Endothelial cell of umbilical vein (primary cell): ENCODE data around the gene ADD1. TPM values are rescaled to one million over a fixed set of nuclear protein-coding genes. Genes with fewer than 3 reads are reported as not detected.

Experiments used
- BruUV-seq: library from RNA; stranded (reverse); fragments of 400-500 nt; replicated peaks from 2 replicates; lab custom pipeline; 2021; lab: Mats Ljungman, UMichigan
- CTCF ChIA-PET: fragments of 300-600, 350-600 bp; sonication (Branson Sonifier 250); formaldehyde crosslinking; loops from one replicate; lab custom pipeline; 2021; ENCODE audit warnings: antibody characterized with exemption, inconsistent platforms; lab: Charles Lee
- POLR2A ChIA-PET: fragments of 300-600, 350-600 bp; sonication (Branson Sonifier 250); formaldehyde crosslinking; loops from one replicate; lab custom pipeline; 2021; ENCODE audit warnings: antibody characterized with exemption, inconsistent platforms; lab: Charles Lee
- DNase-seq: peaks from one replicate; pipeline ENCODE4 v3.0.0-alpha.2; 2011; ENCODE audit warnings: low read depth, low spot score
- FAIRE-seq: peaks from 2 replicates; lab custom pipeline; 2011; peaks lifted over from hg19 to GRCh38; lab: Jason Lieb, UNC
- H2AFZ ChIP-seq: 2 replicates; pipeline ENCODE4 v1.6.0; 2012; ENCODE audit warnings: low read depth, low read length, control low read depth, inconsistent platforms
- H3K27ac ChIP-seq: 2 replicates; pipeline ENCODE4 v1.5.1; 2011; ENCODE audit warnings: low read depth, mild to moderate bottlenecking, control low read depth, low read length, moderate library complexity; ENCODE audit not compliant: insufficient read depth
- H3K27me3 ChIP-seq, 2 experiments: 2 replicates each; pipeline versions ENCODE4 v1.6.0 to v1.6.1; 2011; ENCODE audit warnings: low read length in 2 of 2, mixed read lengths in 1 of 2; ENCODE audit not compliant: control insufficient read depth in 2 of 2, insufficient read depth in 2 of 2
- H3K36me3 ChIP-seq, 2 experiments: 2 replicates in 1 of 2; 3 replicates in 1 of 2; pipeline ENCODE4 v1.5.1; 2011; ENCODE audit warnings: low read length in 2 of 2, mild to moderate bottlenecking in 1 of 2, moderate library complexity in 1 of 2; ENCODE audit not compliant: control insufficient read depth in 2 of 2, insufficient read depth in 2 of 2; ENCODE audit errors: extremely low read depth in 1 of 2
- H3K4me1 ChIP-seq: 3 replicates; pipeline ENCODE4 v1.5.1; 2011; ENCODE audit warnings: mild to moderate bottlenecking, low read length; ENCODE audit not compliant: control insufficient read depth, insufficient read depth; ENCODE audit errors: extremely low read depth
- H3K4me2 ChIP-seq: 2 replicates; pipeline ENCODE4 v1.6.1; 2011; ENCODE audit warnings: low read length, control low read depth, mixed read lengths; ENCODE audit not compliant: insufficient read depth
- H3K4me3 ChIP-seq, 3 experiments: fragments of 200-600 bp in 1 of 3; sonication (generic), shearing (Covaris generic) in 1 of 3; replicated peaks in 1 of 3; 2 replicates each; pipeline ENCODE4 v1.5.1; 2011 to 2016; ENCODE audit warnings: control low read depth in 3 of 3, low read length in 3 of 3, mild to moderate bottlenecking in 2 of 3, inconsistent platforms in 1 of 3, low read depth in 1 of 3, moderate library complexity in 1 of 3; ENCODE audit not compliant: insufficient read depth in 1 of 3
- H3K79me2 ChIP-seq: 2 replicates; pipeline ENCODE4 v1.6.0; 2012; ENCODE audit warnings: low read length, inconsistent platforms; ENCODE audit not compliant: control insufficient read depth, insufficient read depth
- H3K9ac ChIP-seq: replicated peaks from 2 replicates; pipeline ENCODE3; 2011; ENCODE audit warnings: low read length, control low read depth; ENCODE audit not compliant: insufficient read depth; ENCODE audit errors: extremely low read depth
- H3K9me1 ChIP-seq: replicated peaks from 3 replicates; pipeline ENCODE4 v1.6.0; 2011; ENCODE audit warnings: mild to moderate bottlenecking, low read length; ENCODE audit not compliant: control insufficient read depth, insufficient read depth; ENCODE audit errors: extremely low read depth
- H3K9me3 ChIP-seq: replicated peaks from 2 replicates; pipeline ENCODE4 v1.5.1; 2012; ENCODE audit warnings: low read length, inconsistent platforms; ENCODE audit not compliant: control insufficient read depth, insufficient read depth
- H4K20me1 ChIP-seq: replicated peaks from 2 replicates; pipeline ENCODE3; 2011; ENCODE audit warnings: mild to moderate bottlenecking, low read length; ENCODE audit not compliant: control insufficient read depth, insufficient read depth; ENCODE audit errors: extremely low read depth
- EZH2 ChIP-seq: IDR thresholded peaks from 2 replicates; pipeline ENCODE4 v1.6.1; 2012; ENCODE audit warnings: borderline replicate concordance, low read depth, mild to moderate bottlenecking, moderate library complexity, low read length, inconsistent platforms; ENCODE audit not compliant: severe bottlenecking
- FOS ChIP-seq: IDR thresholded peaks from 2 replicates; pipeline ENCODE4 v1.6.1; 2011; ENCODE audit warnings: mild to moderate bottlenecking, low read length, moderate library complexity, borderline replicate concordance; ENCODE audit not compliant: insufficient read depth
- GATA2 ChIP-seq: IDR thresholded peaks from 2 replicates; pipeline ENCODE4 v1.7.0; 2011; ENCODE audit warnings: low read depth, mild to moderate bottlenecking, moderate library complexity, mixed read lengths, low read length; ENCODE audit not compliant: insufficient read length, insufficient read depth
- JUN ChIP-seq: IDR thresholded peaks from 2 replicates; pipeline ENCODE4 v1.6.1; 2011; ENCODE audit warnings: borderline replicate concordance, low read depth; ENCODE audit not compliant: insufficient read length, insufficient read depth
- MAX ChIP-seq: IDR thresholded peaks from 2 replicates; pipeline ENCODE4 v1.6.1; 2011; ENCODE audit not compliant: insufficient read depth, insufficient read length
- MYC ChIP-seq: IDR thresholded peaks from one replicate; pipeline ENCODE4 v1.6.1; 2011; ENCODE audit warnings: mild to moderate bottlenecking, low read depth, low read length
- POLR2A ChIP-seq: IDR thresholded peaks from 2 replicates; pipeline ENCODE4 v1.6.1; 2012; ENCODE audit warnings: low read depth, mild to moderate bottlenecking, control low read depth, low read length
- POLR2AphosphoS5 ChIP-seq: IDR thresholded peaks from 2 replicates; pipeline ENCODE4 v1.6.1; 2012; ENCODE audit warnings: low read depth, mild to moderate bottlenecking, control low read depth, low read length, moderate library complexity; ENCODE audit not compliant: insufficient read depth
- dilution Hi-C: fragments of 300-500 bp; cut with MboI; formaldehyde crosslinking; loops from one replicate; pipeline ENCODE4 v1.15.0; 2019; ENCODE audit warnings: low sequenced_read_pairs; ENCODE audit not compliant: extremely low pct_ligation_motif_present
- intact Hi-C: fragments of 100-400 bp; cut with micrococcal nuclease; formaldehyde crosslinking; loops from one replicate; pipeline ENCODE4 v1.10.0; 2022
- polyA plus RNA-seq, 4 experiments: library from polyadenylated mRNA; depleted of rRNA in 3 of 4; stranded (reverse) in 3 of 4; unstranded in 1 of 4; fragments of >200 nt; gene quantifications; 2 replicates each; pipeline versions ENCODE4 v1.2.1 to v1.2.3, GENCODE V29; 2011 to 2012; ENCODE audit warnings: missing spikeins in 1 of 4
- total RNA-seq: library from RNA; stranded (reverse); gene quantifications from 2 replicates; pipeline ENCODE4 v1.2.3, GENCODE V29; 2021
- TF ChIP-seq, protein P1 (sequence below), 2 donors: IDR thresholded peaks; 1 replicate in 1 of 2; 2 replicates in 1 of 2; pipeline ENCODE4 v1.5.1; 2011; ENCODE audit warnings: low read length in 2 of 2, mild to moderate bottlenecking in 2 of 2, moderate library complexity in 2 of 2, control low read depth in 1 of 2, inconsistent platforms in 1 of 2, low read depth in 1 of 2; ENCODE audit not compliant: insufficient read depth in 1 of 2; ENCODE audit errors: extremely low read depth in 1 of 2

The ADD1 gene
- total and polyA plus RNA-seq, 2 donors (not counting 3 experiments of a cell fraction or from before 2014, with no cell fraction given): 219 to 305 TPM

DNA sequence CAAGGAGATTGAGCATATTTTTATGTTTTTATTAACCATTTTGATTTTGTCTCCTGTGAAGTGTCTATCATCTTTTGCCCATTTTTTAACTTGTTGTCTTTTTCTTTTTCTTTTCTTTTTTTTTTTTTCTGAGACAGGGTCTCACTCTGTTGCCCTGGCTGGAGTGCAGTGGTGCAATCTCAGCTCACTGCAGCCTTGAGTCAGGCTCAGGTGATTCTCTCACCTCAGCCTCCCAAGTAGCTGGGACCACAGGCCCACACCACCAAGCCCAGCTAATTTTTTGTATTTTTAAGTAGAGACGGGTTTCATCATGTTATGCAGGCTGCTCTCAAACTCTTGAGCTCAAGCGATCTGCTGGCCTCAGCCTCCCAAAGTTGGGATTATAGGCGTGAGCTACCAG, 4.6 kb upstream of the ADD1 start:
- Histone ChIP-seq H3K27ac (no peak overlapping the region), H4K20me1 (no peaks in the 10 kb centered on the region), H3K79me2 (peaks cover 1% of the 10 kb centered on the region), H3K27me3 (no peaks in the 10 kb centered on the region), H3K4me3 (no peak overlapping the region), H3K36me3 (peaks cover 4 to 5% of the 10 kb centered on the region in 2 experiments), H3K9ac (no peak overlapping the region), H3K9me1 (no peaks in the 10 kb centered on the region), H3K9me3 (no peaks in the 10 kb centered on the region), H2AFZ (no peak overlapping the region), H3K4me2 (no peak overlapping the region), H3K4me1 (peaks cover 25% of the 10 kb centered on the region)
- CTCF ChIA-PET: interaction anchor here (0.8 to 2.5 kb wide), 2 partner anchors 21 to 75 kb away, joined by 3 to 7 read pairs; no protein-coding TSS in a partner anchor
- FAIRE-seq (no peak), DNase-seq (no peak)
- BruUV-seq: no TSS peak
- no peak for TF ChIP-seq EZH2
- TF ChIP-seq GATA2: no peak
- TF ChIP-seq JUN: no peak
- no peak for TF ChIP-seq FOS
- no peak for TF ChIP-seq MAX
- no peak for TF ChIP-seq POLR2AphosphoS5
- TF ChIP-seq MYC: no peak
- TF ChIP-seq, protein P1, sequence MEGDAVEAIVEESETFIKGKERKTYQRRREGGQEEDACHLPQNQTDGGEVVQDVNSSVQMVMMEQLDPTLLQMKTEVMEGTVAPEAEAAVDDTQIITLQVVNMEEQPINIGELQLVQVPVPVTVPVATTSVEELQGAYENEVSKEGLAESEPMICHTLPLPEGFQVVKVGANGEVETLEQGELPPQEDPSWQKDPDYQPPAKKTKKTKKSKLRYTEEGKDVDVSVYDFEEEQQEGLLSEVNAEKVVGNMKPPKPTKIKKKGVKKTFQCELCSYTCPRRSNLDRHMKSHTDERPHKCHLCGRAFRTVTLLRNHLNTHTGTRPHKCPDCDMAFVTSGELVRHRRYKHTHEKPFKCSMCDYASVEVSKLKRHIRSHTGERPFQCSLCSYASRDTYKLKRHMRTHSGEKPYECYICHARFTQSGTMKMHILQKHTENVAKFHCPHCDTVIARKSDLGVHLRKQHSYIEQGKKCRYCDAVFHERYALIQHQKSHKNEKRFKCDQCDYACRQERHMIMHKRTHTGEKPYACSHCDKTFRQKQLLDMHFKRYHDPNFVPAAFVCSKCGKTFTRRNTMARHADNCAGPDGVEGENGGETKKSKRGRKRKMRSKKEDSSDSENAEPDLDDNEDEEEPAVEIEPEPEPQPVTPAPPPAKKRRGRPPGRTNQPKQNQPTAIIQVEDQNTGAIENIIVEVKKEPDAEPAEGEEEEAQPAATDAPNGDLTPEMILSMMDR (IDR thresholded peaks at IDR 0.05; ENCODE audit: extremely low read depth in 1 of 2, insufficient read depth in 1 of 2, low read depth in 1 of 2, low read length in 2 of 2): no peak
- no peak for TF ChIP-seq POLR2A
- dilution Hi-C loops: no loop called here
- intact Hi-C loops: no loop called here
- POLR2A ChIA-PET: no interaction called here
